BLaER1 (cell line): Measurements from ENCODE around the gene EHMT2.
"Not testable (repeated sequence)": the region's sequence is repeated elsewhere in the genome, so short reads cannot be mapped to it uniquely, and the experiment has no call there.

Experiments used
- H3K27ac ChIP-seq: shearing (Covaris generic); formaldehyde crosslinking; 2 replicates; pipeline ENCODE4 v1.8.1; 2022
- H3K27me3 ChIP-seq: shearing (Covaris generic); formaldehyde crosslinking; 2 replicates; pipeline ENCODE4 v1.8.1; 2022
- H3K36me3 ChIP-seq: shearing (Covaris generic); formaldehyde crosslinking; 2 replicates; pipeline ENCODE4 v1.8.1; 2022
- H3K4me1 ChIP-seq: shearing (Covaris generic); formaldehyde crosslinking; 2 replicates; pipeline ENCODE4 v1.8.1; 2022
- H3K4me2 ChIP-seq: shearing (Covaris generic); formaldehyde crosslinking; 2 replicates; pipeline ENCODE4 v1.8.1; 2022
- H3K4me3 ChIP-seq: shearing (Covaris generic); formaldehyde crosslinking; 2 replicates; pipeline ENCODE4 v1.8.1; 2022
- H3K9ac ChIP-seq: shearing (Covaris generic); formaldehyde crosslinking; 2 replicates; pipeline ENCODE4 v1.8.1; 2022
- H3K9me3 ChIP-seq: shearing (Covaris generic); formaldehyde crosslinking; 2 replicates; pipeline ENCODE4 v1.8.1; 2022
- H4K20me1 ChIP-seq: shearing (Covaris generic); formaldehyde crosslinking; 2 replicates; pipeline ENCODE4 v1.8.1; 2022
- Cebpa-rat ChIP-seq: shearing (Covaris generic); IDR thresholded peaks from 2 replicates; pipeline ENCODE4 v1.8.1; 2022

The EHMT2 gene

DNA sequence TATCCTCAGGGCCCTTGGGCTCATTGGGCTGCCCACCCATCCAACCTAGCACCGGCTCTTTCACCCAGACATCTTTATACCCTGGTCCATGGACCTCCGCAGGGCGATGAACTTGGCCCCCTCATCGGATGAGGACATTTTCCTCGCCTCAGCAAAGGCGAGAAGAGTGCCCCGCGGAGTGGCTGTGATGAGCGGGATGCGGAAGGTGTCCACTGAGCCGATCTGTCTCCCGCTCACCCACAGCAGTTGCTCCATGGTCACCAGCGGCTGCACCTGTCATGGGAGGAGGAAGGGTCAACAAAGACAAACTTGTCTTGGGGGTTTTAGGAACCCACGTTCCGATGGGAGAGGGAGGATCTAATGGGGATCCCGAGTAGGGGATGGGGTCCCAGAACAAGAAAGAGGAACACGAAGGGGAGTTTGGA, 35.6 kb downstream of the EHMT2 start:
- Histone ChIP-seq H3K36me3 (peaks cover 27% of the 10 kb centered on the region), H3K27ac (peak overlapping the region; percentile 72)

DNA sequence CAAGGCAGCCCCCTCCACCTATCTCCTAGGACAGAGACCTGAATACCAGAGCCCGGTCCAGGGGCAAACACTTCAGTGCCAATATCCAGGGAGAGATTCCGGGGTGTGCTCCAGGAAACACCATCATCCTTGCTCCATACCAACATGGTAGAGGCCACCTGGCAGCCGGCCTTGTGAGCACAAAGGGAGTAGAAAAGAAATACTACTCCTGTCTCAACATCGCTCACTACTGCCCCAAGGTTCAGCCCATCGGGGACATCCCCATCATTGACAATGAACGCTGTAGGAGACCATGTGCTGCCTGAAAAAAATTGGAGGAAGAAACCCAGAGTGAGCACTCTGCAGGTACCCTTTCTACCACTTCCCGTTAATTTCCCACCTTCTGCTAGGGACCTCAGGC, 36.3 kb downstream of the EHMT2 start:
- no peak overlapping the region for H3K4me3 ChIP-seq
- H3K27ac ChIP-seq: no peak overlapping the region
- peaks cover 36% of the 10 kb centered on the region for H3K4me1 ChIP-seq
- peak overlapping the region; percentile 99; the same call in 1 of the 2 replicates for H3K4me2 ChIP-seq
- TF ChIP-seq Cebpa-rat: no peak
- no peaks in the 10 kb centered on the region for H3K27me3 ChIP-seq
- H3K9me3 ChIP-seq: no peaks in the 10 kb centered on the region
- H3K9ac ChIP-seq: no peak overlapping the region
- H4K20me1 ChIP-seq: no peaks in the 10 kb centered on the region
- peaks cover 27% of the 10 kb centered on the region for H3K36me3 ChIP-seq

More for the DNA sequence above, 35.6 kb downstream of the EHMT2 start:
- Histone ChIP-seq H4K20me1 (no peaks in the 10 kb centered on the region), H3K4me3 (peak overlapping the region; percentile 79), H3K4me2 (peak overlapping the region; percentile 99), H3K27me3 (no peaks in the 10 kb centered on the region), H3K9me3 (no peaks in the 10 kb centered on the region), H3K9ac (peak overlapping the region; percentile 82), H3K4me1 (peaks cover 36% of the 10 kb centered on the region)
- TF ChIP-seq Cebpa-rat: no peak

DNA sequence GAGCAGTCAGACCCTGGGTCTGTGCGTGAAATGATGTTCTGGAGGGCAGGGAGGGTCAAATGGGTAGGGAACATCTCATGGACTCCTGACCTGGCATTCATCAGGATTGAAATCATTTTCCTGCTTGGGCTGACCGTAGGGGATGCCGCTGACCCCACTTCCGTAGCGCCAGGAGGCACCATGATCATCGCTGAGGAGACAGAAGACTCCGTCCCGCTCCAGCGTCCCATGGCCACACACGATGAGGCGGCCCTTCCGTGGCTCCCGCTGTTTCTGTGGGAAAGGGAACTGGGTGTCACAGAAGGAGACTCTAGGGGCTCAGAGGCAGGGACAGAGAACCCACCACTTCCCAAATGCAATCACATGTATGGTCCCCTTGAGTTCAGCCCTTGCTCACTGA, 37.1 kb downstream of the EHMT2 start:
- TF ChIP-seq Cebpa-rat: no peak
- H3K9me3 ChIP-seq: peaks cover 4% of the 10 kb centered on the region; the same call in 1 of the 2 replicates
- H3K4me2 ChIP-seq: no peak overlapping the region
- H3K4me3 ChIP-seq: no peak overlapping the region
- H3K36me3 ChIP-seq: peaks cover 33% of the 10 kb centered on the region
- H3K4me1 ChIP-seq: peaks cover 29% of the 10 kb centered on the region
- no peaks in the 10 kb centered on the region for H3K27me3 ChIP-seq
- H3K9ac ChIP-seq: no peak overlapping the region
- H4K20me1 ChIP-seq: no peaks in the 10 kb centered on the region
- no peak overlapping the region for H3K27ac ChIP-seq

DNA sequence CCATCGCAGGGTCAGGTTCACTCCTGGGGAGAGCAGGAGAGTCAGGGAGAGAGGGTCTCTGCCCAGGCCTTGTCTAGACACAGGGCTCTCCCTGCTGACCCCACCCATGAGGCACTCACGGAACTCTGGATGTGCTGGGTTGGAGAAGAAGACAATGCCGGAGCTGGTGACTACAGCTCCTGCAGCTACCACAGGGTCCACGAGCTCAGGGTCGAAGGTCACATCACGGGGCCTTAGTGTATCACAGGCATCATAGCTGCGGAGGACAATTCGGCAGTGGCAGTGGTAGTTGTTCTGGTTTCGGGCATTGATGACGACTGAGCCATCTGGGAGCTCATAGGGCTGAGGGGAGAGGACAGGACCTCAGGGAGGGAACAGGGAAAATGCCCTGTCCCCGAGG, 37.6 kb downstream of the EHMT2 start:
- Histone ChIP-seq H3K9ac (no peak overlapping the region), H3K27ac (no peak overlapping the region), H4K20me1 (no peaks in the 10 kb centered on the region), H3K4me3 (no peak overlapping the region), H3K27me3 (no peaks in the 10 kb centered on the region), H3K4me1 (peaks cover 25% of the 10 kb centered on the region), H3K9me3 (peaks cover 6% of the 10 kb centered on the region; the same call in 1 of the 2 replicates), H3K4me2 (no peak overlapping the region), H3K36me3 (peaks cover 35% of the 10 kb centered on the region)
- TF ChIP-seq Cebpa-rat: no peak

DNA sequence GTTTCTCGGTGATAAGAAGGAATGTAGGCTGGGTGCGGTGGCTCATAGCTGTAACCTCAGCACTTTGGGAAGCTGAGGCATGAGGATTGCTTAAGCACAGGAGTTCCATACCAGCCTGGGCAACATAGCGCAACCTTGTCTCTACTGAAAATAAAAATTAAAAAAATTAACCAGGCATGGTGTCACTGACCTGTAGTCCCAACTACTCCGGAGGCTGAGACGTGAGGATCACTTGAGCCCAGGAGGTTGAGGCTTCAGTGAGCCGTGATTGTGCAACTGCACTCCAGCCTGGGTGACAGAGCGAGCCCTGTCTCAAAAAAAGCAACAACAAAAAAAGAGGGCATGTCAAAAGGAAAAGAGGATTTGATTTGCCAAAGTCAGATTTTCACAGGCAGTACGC, 38.8 kb downstream of the EHMT2 start:
- TF ChIP-seq Cebpa-rat: peak; percentile 33; the same call in 1 of the 2 replicates
- no peaks in the 10 kb centered on the region for H4K20me1 ChIP-seq
- 0 out of 2 replicates have a peak overlapping the region, but pooled peaks have one; percentile 16 for H3K9ac ChIP-seq

DNA sequence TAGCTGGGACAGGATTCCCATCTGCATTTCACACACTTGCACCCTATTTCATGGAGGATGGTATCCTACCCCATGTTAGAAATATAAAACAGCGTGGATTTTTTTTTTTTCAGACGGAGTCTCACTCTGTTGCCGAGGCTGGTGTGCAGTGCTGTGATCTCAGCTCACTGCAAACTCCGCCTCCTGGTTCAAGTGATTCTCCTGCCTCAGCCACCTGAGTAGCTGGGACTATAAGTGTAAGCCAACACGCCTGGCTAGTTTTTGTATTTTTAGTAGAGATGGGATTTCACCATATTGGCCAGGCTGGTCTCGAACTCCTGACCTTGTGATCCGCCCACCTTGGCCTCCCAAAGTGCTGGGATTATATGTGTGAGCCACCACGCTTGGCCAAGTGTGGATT, 39.7 kb downstream of the EHMT2 start:
- Histone ChIP-seq H3K36me3 (peaks cover 35% of the 10 kb centered on the region), H3K4me1 (peaks cover 10% of the 10 kb centered on the region)
- H3K27ac ChIP-seq, H3K9me3 ChIP-seq, H3K27me3 ChIP-seq, H3K4me2 ChIP-seq, H3K9ac ChIP-seq, H4K20me1 ChIP-seq, H3K4me3 ChIP-seq: not testable (repeated sequence)

More for the DNA sequence above, 38.8 kb downstream of the EHMT2 start:
- no peak overlapping the region for H3K27ac ChIP-seq
- no peak overlapping the region for H3K4me3 ChIP-seq
- peaks cover 6% of the 10 kb centered on the region; the same call in 1 of the 2 replicates for H3K9me3 ChIP-seq
- peaks cover 16% of the 10 kb centered on the region for H3K4me1 ChIP-seq
- H3K36me3 ChIP-seq: peaks cover 35% of the 10 kb centered on the region
- H3K27me3 ChIP-seq: no peaks in the 10 kb centered on the region
- no peak overlapping the region for H3K4me2 ChIP-seq

DNA sequence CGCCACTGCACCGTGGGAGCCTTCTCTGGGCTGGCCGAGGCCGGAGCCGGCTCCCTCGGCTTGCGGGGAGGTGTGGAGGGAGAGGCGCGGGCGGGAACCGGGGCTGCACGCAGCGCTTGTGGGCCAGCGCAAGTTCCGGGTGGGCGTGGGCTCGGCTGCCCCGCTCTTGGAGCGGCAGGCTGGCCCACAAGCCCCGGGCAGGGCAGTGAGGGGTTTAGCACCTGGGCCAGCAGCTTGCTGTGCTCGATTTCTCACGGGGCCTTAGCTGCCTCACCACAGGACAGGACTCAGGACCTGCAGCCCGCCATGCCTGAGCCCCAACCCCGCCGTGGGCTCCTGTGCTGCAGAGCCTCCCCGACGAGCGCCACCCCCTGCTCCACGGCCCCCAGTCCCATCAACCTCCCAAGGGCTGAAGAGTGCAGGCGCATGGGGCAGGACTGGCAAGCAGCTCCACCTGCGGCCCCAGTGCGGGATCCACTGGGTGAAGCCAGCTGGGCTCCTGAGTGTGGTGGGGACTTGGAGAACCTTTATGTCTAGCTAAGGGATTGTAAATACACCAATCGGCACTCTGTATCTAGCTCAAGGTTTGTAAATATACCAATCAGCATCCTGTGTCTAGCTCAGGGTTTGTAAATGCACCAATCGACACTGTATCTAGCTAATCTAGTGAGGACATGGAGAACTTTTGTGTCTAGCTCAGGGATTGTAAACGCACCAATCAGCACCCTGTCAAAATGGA, 45.3 kb downstream of the EHMT2 start:
- H3K4me1 ChIP-seq, H3K27ac ChIP-seq, H3K36me3 ChIP-seq, H3K9ac ChIP-seq, H3K4me3 ChIP-seq, H3K27me3 ChIP-seq, H4K20me1 ChIP-seq, H3K4me2 ChIP-seq: not testable (repeated sequence)
- H3K9me3 ChIP-seq: peaks cover 11% of the 10 kb centered on the region

DNA sequence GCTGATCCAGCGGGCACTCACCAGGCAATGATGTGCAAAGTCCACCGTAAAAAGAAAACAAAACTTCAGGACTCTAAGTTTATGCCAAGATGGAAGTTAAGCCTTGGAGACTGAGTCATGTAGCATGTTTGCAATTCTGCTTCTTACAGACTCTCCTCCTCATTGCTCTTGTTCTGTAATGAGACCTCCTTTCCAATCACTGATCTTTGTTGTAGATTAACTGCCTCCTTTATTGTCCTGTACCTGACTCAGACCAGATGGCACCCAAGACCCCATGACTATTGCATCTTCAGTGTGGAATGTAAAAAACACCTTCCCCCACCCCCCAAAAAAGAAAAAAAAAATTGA, 46.0 kb downstream of the EHMT2 start:
- no peaks in the 10 kb centered on the region for H3K27me3 ChIP-seq
- no peaks in the 10 kb centered on the region for H4K20me1 ChIP-seq
- TF ChIP-seq Cebpa-rat: no peak
- no peaks in the 10 kb centered on the region for H3K4me1 ChIP-seq
- no peak overlapping the region for H3K9ac ChIP-seq
- H3K4me2 ChIP-seq: no peak overlapping the region
- no peak overlapping the region for H3K27ac ChIP-seq
- H3K9me3 ChIP-seq: peaks cover 11% of the 10 kb centered on the region
- H3K4me3 ChIP-seq: no peak overlapping the region
- H3K36me3 ChIP-seq: 0 out of 2 replicates have a peak, but pooled peaks cover 8% of the 10 kb centered on the region

DNA sequence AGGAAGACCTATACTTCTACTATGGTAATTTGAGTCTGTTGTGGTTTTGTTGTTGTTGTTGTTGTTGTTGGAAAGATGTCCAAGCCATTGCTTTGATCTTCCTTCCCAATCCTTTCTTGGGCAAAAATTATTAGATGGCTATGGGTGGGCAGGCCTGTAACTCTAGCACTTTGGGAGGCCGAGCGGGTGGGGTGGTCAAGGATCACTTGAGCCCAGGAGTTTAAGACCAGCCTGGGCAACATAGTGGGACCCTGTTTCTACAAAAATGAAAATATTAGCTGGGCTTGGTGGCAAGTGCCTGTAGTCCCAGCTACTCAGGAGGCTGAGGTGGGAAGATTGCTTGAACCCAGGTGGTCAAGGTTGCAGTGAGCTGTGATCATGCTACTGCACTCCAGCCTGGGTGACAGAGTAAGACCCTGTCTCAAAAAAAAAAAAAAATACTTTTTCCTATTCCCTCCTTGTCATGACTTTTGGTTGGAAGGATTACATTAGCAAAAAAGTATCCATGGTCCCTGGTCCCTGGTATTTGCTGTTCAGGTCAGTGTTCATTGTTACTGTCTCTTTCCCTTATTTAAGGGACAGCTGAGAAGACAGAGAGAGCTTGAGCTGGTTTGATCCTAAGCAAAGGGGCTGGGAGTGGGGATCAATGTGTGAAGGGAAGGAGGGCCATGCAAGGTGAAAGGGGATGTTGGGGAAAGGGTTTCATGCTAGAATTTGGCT, 46.6 kb downstream of the EHMT2 start:
- H3K4me3 ChIP-seq: no peak overlapping the region
- H3K9me3 ChIP-seq: peaks cover 11% of the 10 kb centered on the region
- no peaks in the 10 kb centered on the region for H3K4me1 ChIP-seq
- H3K27ac ChIP-seq: no peak overlapping the region
- H3K36me3 ChIP-seq: 0 out of 2 replicates have a peak, but pooled peaks cover 8% of the 10 kb centered on the region
- H4K20me1 ChIP-seq: no peaks in the 10 kb centered on the region
- no peak overlapping the region for H3K4me2 ChIP-seq
- H3K9ac ChIP-seq: no peak overlapping the region
- no peak for TF ChIP-seq Cebpa-rat
- H3K27me3 ChIP-seq: no peaks in the 10 kb centered on the region

DNA sequence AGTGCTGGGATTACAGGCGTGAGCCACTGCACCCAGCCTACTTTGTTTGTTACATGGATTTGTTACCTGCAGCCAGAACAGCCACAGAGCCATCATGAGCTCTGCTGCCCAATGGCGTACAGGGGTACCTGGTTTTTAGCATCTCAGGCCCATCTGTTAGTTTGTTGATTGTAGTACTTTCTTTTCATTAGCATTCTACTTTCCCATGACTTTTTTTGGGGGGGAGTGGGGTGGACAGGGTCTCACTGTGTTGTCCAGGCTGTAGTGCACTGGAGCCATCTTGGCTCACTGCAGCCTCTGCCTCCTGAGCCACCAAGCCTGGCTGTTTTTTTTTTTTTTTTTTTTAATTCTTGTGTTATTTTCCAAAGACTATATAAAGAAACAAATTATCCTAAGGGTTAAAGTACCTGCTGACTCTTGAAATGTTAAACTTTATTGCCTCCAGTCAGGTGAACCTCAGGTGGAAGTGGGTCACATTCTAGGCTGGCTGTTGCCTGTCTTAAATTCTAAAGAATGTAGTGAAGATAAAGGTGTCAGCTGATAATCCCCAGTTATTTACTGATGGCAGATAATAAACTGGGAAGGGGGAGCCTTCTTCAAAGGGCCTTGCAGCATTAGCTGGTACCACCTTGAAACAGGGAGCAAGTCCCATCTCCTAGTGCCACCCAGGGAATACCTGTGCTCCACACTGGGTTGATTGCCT, 50.1 kb downstream of the EHMT2 start:
- H3K27ac ChIP-seq: no peak overlapping the region
- no peak for TF ChIP-seq Cebpa-rat
- H3K4me2 ChIP-seq: no peak overlapping the region
- no peak overlapping the region for H3K4me3 ChIP-seq
- H3K9me3 ChIP-seq: no peaks in the 10 kb centered on the region; the same call in 1 of the 2 replicates
- no peak overlapping the region for H3K9ac ChIP-seq
- H3K36me3 ChIP-seq: no peaks in the 10 kb centered on the region
- H4K20me1 ChIP-seq: no peaks in the 10 kb centered on the region
- no peaks in the 10 kb centered on the region for H3K27me3 ChIP-seq
- peaks cover 17% of the 10 kb centered on the region for H3K4me1 ChIP-seq
